Lower lobe of right lung (tissue), 2 donors: ENCODE measurements around the gene SEBOX. TPM values are rescaled to one million over a fixed set of nuclear protein-coding genes. Genes with fewer than 3 reads are reported as not detected.

Source experiments
- ATAC-seq, 2 donors: fragments of 200-7000 bp; cut with Tn5 transposase; one replicate each; pipeline ENCODE4 v1.9.1; 2020 to 2022; ENCODE audit warnings: mild to moderate bottlenecking in 2 of 2, moderate library complexity in 2 of 2
- DNase-seq: peaks from one replicate; pipeline ENCODE4 v3.0.0-alpha.2; 2020
- H3K27ac ChIP-seq: fragments of 200-600 bp; one replicate; pipeline ENCODE4 v1.8.0; 2022
- H3K27me3 ChIP-seq: fragments of 200-600 bp; one replicate; pipeline ENCODE4 v1.8.0; 2022; ENCODE audit warnings: low read depth
- H3K36me3 ChIP-seq: fragments of 200-600 bp; one replicate; pipeline ENCODE4 v1.8.0; 2022; ENCODE audit warnings: mild to moderate bottlenecking
- H3K4me1 ChIP-seq: fragments of 200-600 bp; one replicate; pipeline ENCODE4 v1.8.0; 2022
- H3K4me3 ChIP-seq: fragments of 200-600 bp; one replicate; pipeline ENCODE4 v1.8.0; 2022; ENCODE audit warnings: mild to moderate bottlenecking
- H3K9me3 ChIP-seq: fragments of 200-600 bp; one replicate; pipeline ENCODE4 v1.8.0; 2022
- intact Hi-C: fragments of 100-400 bp; cut with DNase I; formaldehyde crosslinking; loops from one replicate; pipeline ENCODE4 v1.11.0; 2022
- total RNA-seq: library from RNA; stranded (reverse); fragmentation: NEBNext Ultra II Directional; extraction: Animal tissue kit (Norgen Biotek cat#: 25700); gene quantifications from one replicate; pipeline ENCODE4 v1.2.1, GENCODE V29; 2021
- TF ChIP-seq, protein P1 (sequence below): fragments of 200-600 bp; IDR thresholded peaks from one replicate; pipeline ENCODE4 v1.8.0; 2022; ENCODE audit warnings: antibody characterized with exemption, mild to moderate bottlenecking
- donor health status: DM: no; HTN: yes; CAD: no; lungs with severe emphysema.

Gene SEBOX
- total RNA-seq, 1 donor from 2014 or later: not detected

DNA sequence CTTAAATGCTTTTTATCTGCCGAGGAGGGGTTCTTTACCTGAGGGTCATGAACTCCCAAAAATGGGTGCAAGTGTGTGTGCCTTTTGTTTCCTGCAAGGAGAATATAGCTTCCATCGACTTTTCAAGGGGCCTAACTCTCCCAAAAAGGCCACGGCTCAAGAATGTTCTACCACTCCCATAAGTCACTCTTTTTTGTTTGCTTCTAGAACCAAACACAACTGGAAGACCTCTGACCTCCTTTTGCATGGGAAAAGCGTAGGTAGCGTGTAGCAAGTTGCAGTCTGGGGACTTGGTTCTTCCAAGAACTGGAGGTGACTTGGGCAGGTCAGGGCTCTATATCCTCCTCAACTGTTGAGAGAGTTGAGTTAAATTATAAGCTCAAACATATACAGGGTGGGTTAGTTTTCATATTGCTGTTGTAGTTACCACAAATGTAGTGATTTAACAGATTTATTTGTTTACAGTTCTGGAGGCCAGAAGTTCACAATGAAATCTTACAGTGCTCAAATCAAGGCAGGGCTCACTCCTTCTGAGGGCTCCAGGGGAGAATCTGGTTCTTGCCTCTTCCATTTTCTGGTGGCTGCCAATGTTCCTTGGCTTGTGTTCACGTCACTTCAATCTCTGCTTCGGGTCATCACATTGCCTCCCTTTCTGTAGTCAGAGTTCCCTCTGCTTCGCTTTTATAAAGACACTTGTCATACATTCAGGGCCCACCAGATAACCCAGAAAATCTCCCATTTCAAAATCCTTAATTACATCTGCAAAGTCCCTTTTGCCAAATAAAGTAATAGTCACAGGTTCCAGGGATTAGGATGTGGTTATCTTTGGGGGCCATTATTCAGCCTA is 44.6 kb downstream of the SEBOX start:
- intact Hi-C loops: no loop called here
- TF ChIP-seq, protein P1, sequence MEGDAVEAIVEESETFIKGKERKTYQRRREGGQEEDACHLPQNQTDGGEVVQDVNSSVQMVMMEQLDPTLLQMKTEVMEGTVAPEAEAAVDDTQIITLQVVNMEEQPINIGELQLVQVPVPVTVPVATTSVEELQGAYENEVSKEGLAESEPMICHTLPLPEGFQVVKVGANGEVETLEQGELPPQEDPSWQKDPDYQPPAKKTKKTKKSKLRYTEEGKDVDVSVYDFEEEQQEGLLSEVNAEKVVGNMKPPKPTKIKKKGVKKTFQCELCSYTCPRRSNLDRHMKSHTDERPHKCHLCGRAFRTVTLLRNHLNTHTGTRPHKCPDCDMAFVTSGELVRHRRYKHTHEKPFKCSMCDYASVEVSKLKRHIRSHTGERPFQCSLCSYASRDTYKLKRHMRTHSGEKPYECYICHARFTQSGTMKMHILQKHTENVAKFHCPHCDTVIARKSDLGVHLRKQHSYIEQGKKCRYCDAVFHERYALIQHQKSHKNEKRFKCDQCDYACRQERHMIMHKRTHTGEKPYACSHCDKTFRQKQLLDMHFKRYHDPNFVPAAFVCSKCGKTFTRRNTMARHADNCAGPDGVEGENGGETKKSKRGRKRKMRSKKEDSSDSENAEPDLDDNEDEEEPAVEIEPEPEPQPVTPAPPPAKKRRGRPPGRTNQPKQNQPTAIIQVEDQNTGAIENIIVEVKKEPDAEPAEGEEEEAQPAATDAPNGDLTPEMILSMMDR: no peak
- H3K27me3 ChIP-seq: no peaks in the 10 kb centered on the region
- ATAC-seq (no peak), DNase-seq (no peak)
- H3K4me1 ChIP-seq: peaks cover 31% of the 10 kb centered on the region
- H3K27ac ChIP-seq: no peak overlapping the region
- H3K4me3 ChIP-seq: peak overlapping the region; percentile 81
- no peaks in the 10 kb centered on the region for H3K36me3 ChIP-seq
- H3K9me3 ChIP-seq: no peaks in the 10 kb centered on the region

DNA sequence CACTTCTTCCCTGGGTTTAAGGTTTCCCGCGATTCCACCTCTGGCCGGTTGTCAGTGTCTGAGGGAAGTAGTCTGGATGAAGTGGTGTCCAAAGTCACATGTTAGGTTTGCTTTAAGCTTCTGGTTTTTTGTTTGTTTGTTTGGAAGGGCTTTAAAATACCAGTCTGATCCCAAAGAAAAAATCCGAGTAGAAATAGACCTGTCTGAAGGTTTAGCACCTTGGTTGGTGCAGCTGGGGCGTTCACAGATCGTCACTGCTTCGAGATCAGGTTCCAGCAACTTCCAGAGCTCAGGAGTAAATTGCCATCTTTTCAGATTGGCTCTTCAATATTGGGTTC is 45.4 kb downstream of the SEBOX start:
- Histone ChIP-seq H3K9me3 (no peaks in the 10 kb centered on the region), H3K4me3 (peak overlapping the region; percentile 81), H3K27ac (peak overlapping the region; percentile 64), H3K36me3 (no peaks in the 10 kb centered on the region), H3K4me1 (peaks cover 24% of the 10 kb centered on the region), H3K27me3 (no peaks in the 10 kb centered on the region)
- intact Hi-C loops: no loop called here
- DNase-seq (no peak), ATAC-seq (no peak)
- TF ChIP-seq, protein P1: no peak

DNA sequence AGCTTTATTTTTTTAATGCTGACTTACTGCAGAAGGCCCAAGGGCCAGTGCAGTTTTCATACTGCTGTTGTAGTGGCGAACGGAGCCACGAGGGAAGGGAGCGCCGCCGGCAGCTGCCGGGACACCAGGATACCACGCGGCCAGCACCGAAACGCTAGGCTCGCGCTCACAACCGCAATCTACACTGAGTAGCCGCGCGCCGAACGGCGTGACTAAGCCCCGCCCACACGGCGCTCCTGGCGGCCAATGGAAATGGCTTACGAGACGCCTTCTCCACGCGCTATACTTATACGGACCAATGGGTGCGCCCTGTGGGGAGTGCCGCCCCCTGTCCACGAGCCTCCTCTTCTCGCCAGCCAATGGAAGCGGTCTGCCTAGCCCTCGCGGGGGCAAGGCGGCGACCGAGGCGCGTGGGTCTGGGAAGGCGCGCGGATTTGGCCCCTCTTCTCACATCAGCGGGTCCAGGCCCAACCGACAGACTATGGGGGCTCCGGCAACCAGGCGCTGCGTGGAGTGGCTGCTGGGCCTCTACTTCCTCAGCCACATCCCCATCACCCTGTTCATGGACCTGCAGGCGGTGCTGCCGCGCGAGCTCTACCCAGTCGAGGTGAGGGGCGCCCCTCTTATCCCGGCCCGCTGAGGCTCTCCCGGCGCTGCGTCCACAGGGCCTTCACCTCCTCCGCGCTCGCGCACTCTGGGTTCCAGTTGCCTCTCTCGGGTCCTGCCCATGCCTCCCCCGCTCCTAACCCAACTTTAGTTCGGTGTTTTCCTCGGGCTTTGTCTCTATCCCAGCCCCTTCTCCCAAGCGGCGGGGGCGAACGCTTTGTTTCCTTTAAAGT is 46.0 kb downstream of the SEBOX start, which contains the start of gene TMEM97:
TMEM97 (plus strand) TSS at position 442 of the 839 bp plus-strand sequence; CDS start at position 482, 40 bp downstream.
- ATAC-seq (peak; percentile 100), DNase-seq (peak; percentile 98)
- Histone ChIP-seq H3K27ac (peak within 1 kb of the TSS; percentile 64), H3K27me3 (no peaks in the 10 kb centered on the region), H3K4me3 (peak within 1 kb of the TSS; percentile 81), H3K9me3 (no peaks in the 10 kb centered on the region), H3K4me1 (peaks cover 22% of the 10 kb centered on the region), H3K36me3 (no peaks in the 10 kb centered on the region)
- TF ChIP-seq, protein P1: peak; percentile 28
- intact Hi-C loops: no loop called here

DNA sequence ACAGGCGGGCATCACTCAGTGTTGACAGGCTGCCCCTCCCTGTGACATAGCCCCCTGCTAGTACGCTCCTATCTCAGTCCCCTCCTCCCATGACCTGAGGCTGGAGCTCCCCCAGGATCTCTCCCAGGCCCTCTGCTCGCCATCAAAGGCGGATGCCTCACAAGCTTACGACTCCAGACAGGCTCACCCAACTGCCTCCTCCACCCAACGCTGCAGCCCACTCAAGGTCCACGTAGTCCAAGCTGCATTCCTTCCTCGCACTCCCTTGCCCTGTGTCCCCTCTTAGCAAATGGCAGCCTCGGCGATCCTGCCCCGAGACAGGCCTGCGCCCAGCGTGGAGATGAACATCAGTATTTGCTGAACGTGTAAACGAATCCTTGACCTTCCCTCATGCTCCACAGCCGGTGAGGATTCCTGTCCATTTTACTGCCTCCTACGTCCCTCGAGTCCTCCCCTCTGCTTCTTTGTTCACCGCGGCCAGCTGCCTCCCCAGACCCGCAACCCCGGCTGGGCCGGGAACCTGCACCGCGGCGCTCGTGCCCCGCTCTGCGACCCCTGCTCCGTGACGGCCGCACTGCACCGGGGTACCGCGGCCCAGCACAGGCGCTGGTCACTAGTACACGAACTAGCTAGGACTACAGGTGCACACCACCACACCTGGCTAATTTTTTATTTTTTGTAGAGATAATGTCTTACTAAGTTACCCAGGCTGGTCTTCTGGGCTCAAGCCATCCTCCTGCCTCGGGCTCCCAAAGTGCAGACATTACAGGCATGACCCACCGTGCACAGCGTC is 46.8 kb downstream of the SEBOX start:
- intact Hi-C loops: no loop called here
- Histone ChIP-seq H3K4me3 (peak overlapping the region; percentile 81), H3K36me3 (no peaks in the 10 kb centered on the region), H3K4me1 (peaks cover 22% of the 10 kb centered on the region), H3K9me3 (no peaks in the 10 kb centered on the region), H3K27me3 (no peaks in the 10 kb centered on the region), H3K27ac (peak overlapping the region; percentile 64)
- ATAC-seq: peak; percentile 1 to 16
- DNase-seq: no peak
- TF ChIP-seq, protein P1: no peak
